NCI-H2107 treated with DMSO at 0.1 percent for 48 hours (cell line): ENCODE measurements around the gene SYTL2.

ENCODE experiments used
- DNase-seq: peaks from one replicate; lab custom pipeline; 2025; ENCODE audit not compliant: unreplicated experiment; lab: John Stamatoyannopoulos, UW

The SYTL2 gene

DNA sequence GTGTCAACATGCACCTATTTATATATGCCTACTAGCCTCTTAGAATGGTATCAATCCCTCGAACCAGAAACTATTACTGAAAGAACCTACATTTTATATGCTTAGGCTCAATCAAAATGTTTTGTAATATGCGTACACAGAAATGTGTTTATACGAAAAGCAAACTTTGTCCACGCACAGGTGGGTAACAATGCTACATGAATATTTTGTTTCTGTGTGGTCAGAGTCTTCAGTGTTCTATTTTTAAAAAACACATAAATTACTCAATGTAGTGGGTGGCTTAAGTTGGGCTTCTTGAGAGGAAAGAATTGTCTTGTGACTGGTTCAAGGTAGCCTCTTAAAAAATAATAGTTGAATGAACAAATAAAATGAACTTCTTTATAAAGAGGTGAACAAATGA lies 46.1 kb downstream of the SYTL2 start:
- no peak for DNase-seq

DNA sequence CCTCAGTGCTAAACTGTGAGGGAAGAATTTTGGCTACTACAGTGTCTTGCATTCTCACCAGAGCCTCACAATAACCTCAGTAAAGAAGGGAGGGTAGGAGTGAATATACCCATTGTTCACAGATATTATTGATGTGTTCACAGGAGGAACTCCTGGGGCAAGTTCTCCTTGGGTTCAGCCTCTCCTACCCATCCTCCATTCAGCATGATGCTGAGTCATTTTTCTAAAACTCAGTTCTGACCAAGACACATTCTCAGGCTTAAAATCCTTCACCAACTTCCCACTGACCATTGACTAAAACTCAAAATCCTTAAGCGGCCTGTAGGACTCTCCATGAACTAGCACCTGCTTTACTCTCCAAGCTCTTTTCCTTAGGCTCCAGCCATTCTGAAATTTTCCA lies 48.7 kb downstream of the SYTL2 start:
- DNase-seq: no peak

DNA sequence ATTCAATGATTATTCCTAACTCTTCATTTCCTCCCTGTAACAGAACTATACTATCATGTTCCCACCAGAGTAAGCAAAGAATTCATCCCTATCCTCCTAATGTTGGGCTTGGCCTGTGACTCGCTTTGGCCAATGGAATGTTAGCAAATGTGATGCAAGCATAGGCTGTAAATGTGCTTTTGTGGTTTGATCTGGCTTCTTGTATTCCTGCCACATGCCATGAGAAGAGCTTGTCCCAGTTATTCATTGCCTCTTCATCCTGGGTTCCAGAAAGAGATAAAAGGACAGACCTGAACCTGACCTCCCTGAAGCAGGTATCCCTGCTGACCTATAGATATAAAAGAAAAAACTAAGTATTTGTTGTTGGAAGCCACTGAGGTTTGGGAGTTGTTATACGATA lies 51.0 kb downstream of the SYTL2 start:
- DNase-seq: no peak

DNA sequence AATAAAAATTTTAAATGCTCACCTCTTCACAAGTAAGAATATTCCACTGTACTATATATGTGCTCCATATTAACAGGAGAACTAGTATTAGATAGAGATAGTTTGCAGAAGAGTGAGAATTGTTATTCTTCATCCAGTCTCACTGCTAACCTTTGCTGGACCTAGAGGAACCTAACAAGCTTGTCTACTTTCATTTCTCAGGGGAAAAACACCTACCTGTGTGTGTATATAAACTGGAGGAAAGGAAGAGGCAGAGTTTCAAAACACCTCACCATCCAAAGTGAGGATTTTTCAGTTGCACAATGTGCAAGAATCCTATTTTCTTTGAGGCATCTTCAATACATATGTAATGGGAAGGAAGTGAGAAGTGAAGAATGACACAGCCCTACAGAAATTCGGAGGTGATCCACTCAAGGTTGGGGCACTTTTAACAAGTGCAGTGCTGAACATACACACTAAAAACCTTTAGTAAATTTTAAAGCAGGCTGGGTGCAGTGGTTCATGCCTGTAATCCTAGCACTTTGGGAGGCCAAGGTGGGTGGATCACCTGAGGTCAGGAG lies 52.4 kb downstream of the SYTL2 start:
- DNase-seq: no peak

DNA sequence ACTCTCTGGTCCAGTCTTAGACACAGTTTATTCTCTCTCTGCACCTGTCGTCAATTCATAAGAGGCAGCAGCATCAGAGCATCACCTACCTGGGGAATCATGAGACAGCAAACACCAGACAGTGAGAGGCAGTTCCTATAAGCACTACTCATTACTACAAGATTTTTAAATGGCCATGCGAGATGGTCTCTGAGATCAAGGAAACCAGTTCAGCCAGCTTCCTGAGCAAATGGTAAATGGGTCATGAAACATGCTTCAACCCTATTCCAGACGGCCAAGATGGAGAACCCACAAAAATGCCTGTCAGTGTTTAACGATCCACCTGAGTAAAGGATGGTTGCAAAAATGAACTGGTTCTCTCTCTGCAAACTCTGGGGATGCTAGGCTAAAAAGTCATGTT lies 52.9 kb downstream of the SYTL2 start:
- no peak for DNase-seq

DNA sequence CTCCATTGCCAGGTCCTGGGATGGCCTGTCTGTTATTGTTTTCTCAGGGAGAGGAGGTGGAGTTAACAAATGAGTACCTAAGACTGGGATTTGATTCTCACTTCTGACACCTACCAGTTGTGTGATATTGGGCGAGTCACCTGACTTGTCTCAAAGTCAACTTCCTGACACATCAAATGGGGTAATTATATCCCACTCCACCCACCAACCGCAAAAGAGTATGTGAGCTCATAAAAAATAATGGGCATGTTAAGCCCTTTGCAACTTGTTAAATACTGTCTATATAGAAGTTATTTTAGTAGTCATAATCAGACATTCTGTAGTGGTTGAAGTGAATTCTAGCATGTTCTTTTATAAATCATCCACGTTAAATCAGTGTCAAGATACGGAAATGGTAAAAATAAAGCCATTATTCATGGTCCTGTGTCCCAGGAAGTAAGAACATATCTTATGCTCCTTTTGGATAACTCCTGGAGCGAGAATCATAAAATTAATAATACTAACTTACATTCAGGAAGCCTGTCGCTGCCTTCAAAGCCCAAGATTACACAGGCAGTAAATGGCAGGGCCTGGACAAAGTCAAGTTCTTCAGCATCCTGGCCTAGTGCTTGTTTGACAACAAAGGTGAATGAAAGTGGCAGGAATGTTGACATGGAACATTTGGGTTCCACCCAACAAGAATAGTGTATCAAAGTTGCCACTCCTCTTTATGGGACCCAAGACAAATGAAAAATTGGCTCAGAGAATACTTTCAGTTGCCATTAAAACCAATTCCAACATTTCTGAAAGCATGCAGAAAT lies 54.3 kb downstream of the SYTL2 start:
- DNase-seq: no peak

DNA sequence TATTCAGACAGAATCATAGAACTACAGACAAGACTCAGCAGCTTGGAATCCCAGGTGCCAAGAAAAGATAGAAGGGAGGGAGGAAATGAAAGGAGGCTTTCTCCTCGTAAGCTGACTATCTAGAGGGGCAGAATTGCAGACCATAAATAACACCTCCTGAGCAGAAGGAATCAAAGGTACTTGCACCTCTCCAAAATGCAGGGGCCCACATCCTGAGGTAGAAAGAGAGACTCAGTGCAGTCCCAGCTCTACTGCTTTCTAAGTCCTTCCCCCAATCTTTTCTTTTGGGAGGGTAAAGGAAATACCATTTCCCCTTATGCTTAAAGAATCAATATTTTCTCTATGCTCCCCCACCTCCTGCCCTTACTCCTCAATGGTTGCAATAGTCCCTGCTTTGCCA lies 55.2 kb downstream of the SYTL2 start:
- no peak for DNase-seq

DNA sequence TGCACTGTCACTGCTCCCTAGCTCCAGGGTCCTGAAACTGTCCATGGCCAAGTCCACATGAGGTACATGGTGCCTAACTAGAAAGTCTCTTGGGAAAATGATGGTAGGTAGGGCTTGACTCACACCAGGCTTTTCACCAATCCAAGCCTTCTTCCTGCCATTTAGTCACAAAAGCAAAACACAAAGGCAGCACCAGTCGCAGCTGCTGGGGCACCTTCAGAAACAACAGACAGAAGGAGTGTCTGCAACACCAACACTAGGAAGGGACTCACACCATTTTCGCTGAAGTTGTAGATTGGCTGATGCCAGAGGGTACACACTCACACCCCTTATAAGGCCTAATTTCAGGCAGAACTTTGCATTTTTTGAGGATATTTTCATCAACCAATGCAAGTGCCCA lies 55.7 kb downstream of the SYTL2 start:
- no peak for DNase-seq

DNA sequence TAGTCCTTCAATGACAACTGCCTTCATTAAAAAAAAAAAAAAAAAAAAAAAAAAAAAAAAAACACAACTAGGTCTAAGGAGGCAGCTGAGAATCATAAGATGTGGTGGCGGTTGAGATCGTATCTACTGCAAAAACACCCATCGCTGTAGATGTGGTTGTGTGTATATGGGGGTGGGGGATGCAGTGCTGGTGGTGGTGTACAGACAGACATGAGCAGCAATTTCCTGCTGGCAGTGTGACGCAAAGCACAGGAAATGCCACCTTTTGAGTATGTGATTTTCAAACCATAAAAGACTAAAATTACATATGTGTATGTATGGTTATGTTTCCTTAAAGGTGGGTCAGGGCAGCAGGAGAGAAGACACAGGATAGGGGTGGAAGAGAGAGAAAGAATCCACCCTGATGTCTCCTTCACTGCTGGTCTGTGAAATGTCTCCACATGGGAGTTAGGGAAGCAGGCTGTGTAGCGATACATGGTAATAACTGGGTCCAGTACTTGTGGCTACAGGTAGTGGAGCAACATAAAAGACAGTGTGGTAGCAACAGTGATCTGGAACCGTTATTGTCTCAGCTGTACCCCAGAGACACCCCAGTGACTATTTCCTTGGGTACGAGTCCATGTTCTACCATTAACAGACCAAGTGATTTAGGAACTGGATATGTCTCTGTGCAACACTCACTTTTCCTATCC lies 57.9 kb downstream of the SYTL2 start:
- no peak for DNase-seq

DNA sequence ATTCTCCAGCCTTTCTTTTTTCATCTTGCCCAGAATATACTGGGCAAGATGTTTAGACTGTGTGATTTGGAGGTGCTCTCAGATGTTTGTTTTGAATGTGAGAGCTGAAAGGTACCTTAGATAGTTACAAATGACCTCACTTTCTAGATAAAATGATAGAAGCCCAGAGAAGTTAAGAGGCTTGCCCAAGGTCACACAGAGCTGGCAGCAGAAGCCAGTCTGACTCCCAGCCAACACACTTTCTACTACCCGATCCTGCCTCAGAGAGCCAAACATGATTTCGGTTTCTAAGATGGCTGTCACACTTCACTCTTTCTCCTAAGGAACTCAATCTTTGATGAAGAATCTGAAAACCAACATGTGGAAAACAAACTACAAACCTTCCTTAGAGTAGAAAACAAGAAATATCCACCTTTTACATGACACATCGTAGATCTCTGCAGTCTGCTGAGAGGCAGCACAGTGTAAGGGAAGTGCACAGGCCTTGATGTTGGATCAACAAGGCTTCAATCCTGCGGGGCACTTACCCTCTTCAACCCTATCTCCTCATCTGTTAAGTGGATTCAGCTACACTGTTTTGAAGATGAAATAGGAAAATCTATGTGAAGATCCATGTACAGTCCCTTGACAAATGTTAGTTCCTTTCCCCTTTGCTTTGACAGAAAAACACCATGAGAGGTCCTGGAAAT lies 58.6 kb downstream of the SYTL2 start:
- DNase-seq: no peak

DNA sequence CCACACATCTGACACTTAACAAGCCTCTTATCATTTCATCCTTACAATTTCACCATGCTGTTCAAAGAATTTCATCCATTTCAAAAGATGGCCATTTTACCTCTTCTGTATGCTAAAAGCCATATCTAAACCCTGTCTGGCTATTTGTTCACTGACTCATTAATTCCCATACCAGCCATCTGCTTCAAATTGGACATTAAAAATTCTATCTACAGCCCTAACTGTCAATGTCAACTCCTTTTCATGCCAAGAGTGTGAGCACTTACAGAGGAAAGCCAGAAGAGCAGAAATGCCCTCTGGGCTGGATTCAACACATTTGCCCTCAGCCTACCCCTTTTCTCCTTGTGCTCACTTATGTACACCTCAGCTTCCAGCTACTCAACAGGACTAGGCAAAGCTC lies 59.2 kb downstream of the SYTL2 start:
- DNase-seq: no peak

DNA sequence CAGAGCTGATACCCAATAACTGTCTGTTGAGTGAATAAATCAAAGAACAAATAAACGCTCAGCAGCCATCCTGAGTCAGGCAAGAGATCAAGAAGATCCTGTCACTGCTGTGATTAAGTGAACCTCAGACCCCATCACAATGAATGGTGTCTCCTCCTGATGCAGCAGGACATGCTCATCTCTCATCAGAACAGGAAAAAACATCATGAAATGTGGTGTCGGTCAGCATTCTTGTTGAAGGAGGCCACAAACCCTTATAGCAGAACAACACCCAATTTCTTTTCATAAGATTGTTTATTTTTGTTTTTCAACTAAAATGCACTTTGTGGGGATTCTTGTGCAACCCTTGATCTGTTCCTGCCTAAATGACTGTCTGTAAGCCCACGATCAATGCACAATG lies 60.3 kb downstream of the SYTL2 start:
- no peak for DNase-seq

DNA sequence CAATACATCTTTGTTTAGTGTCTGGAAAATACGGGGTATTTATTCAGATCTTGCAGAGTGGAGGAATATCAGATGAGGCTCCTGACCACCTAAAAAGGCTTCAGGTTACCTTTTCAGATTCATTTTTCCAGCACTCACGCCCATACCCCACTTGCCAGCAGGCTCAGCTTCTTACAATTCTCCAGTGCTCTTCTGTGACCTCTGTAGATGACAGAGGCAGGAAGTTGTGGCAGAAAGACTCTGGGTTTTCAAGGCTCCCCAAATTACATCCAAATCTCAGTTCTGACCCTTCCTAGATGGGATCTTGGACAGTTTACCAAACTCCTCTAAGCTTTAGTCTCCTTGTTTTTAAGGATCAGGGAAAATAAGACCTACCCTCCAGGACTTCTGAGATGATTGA lies 61.1 kb downstream of the SYTL2 start:
- DNase-seq: no peak

DNA sequence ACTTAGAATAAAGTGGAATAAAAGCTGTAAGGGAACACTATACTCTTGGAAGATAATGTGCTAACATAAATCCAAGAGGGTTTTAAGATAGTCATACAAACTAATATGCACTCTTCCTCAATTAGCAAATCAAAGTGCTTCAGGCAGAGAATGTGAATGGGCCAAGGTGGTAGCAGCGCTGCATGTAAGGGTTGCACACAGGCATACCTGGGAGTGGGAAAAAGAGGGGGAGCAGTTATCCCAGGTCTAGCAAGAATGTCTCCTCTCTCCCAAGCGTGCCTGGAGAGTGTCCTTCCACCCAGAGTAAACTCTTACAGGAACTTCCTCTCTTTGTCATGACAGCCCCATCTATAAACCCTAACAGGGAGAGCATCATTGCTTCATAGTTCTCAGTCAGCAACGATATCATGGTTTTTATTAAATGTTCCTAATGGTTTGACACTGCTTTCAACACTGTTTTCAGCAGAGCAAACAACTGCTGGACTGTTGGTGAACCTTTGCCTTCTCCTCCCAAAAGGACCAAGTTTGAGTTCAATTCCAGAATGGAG lies 61.6 kb downstream of the SYTL2 start:
- no peak for DNase-seq

DNA sequence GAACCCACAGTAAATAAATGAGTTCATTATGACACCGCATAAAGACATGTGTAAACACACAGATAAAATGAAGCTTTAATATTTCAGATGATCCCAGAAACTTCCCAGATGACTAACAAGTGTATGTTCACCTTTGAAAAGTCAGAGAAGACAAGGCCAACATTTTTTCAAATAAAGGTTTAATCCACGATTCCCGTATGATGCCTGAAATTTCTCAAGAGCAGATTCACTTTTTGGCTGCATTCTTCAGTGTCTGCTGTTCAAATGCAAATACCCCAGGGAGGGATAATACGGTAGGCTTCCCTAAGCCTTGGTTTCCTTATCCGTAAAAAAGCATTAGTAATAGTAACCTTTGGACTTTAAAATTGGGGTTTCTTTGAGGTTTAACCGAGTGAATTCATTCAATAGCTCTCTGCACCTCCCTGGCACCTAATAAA lies 62.5 kb downstream of the SYTL2 start:
- no peak for DNase-seq

DNA sequence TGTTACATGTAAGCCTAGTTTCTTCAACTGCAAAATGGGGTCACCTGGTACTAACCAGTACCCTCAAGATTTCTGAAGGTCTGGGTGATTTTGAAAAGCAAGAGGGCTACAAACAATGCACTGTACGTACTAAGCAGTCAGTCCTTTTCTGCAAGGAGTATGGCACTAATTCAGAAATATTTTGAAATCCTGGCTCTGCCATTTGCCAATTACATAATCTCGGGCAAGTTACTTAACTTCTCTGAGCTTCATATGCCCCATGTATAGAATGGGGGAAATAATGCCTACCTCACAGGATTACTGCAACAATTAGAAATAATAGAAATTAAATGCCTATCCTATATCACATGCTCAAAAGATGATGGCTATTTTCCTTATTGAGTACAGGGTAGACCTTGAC lies 64.3 kb downstream of the SYTL2 start:
- DNase-seq: no peak

DNA sequence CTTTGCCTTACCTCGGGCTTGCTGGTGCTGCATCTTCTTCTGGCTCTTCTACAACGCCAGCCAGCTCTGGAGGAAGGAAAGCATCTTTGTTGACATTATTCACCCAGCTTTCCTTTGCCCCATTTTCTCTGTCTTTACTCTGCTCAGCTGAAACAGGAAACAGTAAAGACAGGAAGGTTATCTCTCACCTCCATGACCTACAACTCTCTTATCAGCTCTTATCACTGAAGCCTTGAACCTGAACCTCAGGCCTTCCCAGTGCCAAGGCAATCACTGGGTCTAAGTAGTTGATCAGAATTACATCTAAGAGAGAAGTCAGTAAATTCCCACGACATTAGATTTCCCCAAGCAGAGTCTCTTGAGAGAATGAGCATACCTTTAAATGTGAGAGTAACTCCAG lies 65.3 kb downstream of the SYTL2 start:
- DNase-seq: no peak

DNA sequence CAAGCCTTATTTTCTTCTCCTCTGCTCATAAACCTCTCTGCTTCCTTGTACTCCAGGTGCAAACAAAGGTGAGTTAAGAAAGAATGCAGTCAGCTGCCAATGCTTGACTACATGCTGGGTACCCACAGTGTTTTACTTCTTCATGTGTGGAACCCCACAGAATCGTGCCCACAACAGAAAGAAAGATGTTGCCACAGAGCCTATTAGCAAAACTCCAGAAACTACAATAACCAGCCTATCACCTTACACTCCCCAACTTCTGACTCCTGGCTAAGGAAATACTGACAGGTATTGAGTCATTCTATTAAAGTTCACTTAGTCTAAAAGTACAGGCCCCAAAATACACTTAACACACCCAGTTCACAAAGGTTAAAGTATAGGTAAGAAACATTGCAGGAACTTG lies 68.1 kb downstream of the SYTL2 start:
- no peak for DNase-seq

DNA sequence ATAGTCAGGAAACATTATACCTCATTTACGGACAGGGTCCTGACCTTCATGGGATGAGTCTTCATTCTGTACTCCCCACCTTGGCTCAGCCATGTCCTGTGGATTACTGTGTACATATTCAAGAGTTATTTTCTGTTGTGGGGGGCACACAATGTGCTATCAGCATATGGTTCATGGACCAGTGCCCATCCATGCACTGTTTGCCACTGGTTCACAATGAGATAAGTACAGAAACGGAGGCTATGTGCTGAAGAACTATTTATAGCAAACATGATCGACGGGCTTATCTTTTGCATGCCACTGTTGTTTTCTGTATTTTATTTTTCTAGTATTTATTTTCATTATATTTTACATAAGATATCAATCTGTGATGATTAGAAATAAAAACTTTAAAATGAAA lies 68.6 kb downstream of the SYTL2 start:
- no peak for DNase-seq

DNA sequence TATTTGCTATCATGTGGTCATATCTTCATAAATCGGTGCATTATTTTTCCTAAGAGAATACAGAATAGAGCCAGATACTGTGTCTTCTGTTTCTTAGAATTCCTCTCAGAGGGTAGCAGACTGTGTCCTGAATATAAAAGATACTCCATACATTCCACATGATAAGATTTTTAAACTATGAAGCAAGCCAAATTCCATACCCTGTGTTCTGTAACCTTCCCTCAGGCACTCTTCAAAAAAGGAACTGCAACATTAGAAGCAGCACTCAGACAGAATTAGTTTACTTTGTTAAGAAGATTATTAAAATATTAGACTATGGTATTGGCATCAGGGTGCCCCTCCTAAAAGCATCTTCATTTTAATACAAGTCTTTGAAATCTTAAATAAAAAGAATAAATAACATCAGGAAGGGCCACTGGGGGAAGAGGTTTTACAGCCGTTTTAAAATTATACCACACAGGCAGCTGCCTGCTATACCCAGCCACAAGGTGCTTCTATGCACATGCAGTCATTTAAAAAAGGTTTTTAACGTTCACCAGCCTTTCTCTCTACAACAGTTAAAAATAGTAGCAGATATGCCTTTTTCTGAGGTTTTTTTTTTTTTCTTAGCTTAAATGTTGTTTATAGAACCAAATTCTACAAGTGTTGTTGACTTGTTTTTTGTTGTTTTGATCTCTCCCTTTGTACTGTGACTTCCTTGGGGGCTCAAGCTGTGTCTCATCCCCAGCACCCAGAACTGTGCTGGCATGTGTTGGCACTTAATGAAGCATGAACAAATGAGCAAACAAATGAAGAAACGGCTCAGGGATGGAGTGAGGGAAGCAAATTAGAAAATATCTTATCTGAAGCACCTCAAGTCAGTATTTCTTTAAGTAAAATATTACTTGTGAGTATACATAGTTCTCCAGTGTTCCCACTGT lies 70.2 kb downstream of the SYTL2 start:
- DNase-seq: no peak

DNA sequence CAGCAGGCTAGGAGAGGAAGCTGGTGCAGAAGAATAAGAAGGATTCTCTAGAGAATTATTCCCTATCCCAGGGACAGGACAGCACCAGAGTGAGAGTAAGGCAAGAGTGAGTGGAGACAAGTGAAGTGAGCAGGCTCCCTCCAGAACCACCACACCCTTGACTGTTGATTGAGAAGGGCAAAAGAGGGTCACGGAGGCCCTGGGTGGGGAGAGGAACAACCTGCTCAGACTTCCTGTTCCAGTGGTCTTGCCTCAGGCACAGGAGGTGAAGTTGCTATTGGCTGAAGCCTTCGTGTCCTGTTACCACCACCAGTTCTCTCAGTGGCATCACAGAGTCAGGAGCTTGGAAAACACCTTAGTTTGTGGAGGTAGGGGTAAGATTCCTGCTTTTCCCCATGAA lies 73.2 kb downstream of the SYTL2 start:
- no peak for DNase-seq
